Neural progenitor cell (in vitro differentiated cells): ENCODE data around the gene TRABD2A. TPM values are rescaled to one million over a fixed set of nuclear protein-coding genes. Genes with fewer than 3 reads are reported as not detected.
A peak's percentile ranks its signal among the peaks of the same experiment; 100 is the strongest.

Source experiments
- DNase-seq: peaks from one replicate; pipeline ENCODE4 v3.0.0-alpha.2; 2016; ENCODE audit warnings: low spot score
- H2AFZ ChIP-seq: fragments of 200-600 bp; sonication (generic); replicated peaks from 2 replicates; pipeline ENCODE4 v1.6.1; 2016; ENCODE audit warnings: antibody characterized with exemption
- H3F3A ChIP-seq: fragments of 200-600 bp; sonication (generic); 2 replicates; pipeline ENCODE4 v1.6.1; 2016; ENCODE audit warnings: antibody characterized with exemption, low read depth
- H3K27ac ChIP-seq: fragments of 200-600 bp; sonication (generic); 2 replicates; pipeline ENCODE4 v1.5.1; 2016; ENCODE audit warnings: mild to moderate bottlenecking
- H3K27me3 ChIP-seq: fragments of 200-600 bp; sonication (generic); 2 replicates; pipeline ENCODE4 v1.6.1; 2016; ENCODE audit warnings: mild to moderate bottlenecking, moderate library complexity
- H3K36me3 ChIP-seq: fragments of 200-600 bp; sonication (generic); 2 replicates; pipeline ENCODE4 v1.5.1; 2016
- H3K4me1 ChIP-seq: fragments of 200-600 bp; sonication (generic); 2 replicates; pipeline ENCODE4 v1.6.1; 2016; ENCODE audit warnings: mixed run types
- H3K4me2 ChIP-seq: fragments of 200-600 bp; sonication (generic); 2 replicates; pipeline ENCODE4 v1.6.1; 2016
- H3K4me3 ChIP-seq: fragments of 200-600 bp; sonication (generic); 2 replicates; pipeline ENCODE4 v1.5.1; 2016
- H3K79me2 ChIP-seq: fragments of 200-600 bp; sonication (generic); 2 replicates; pipeline ENCODE4 v1.6.1; 2016; ENCODE audit warnings: low read depth
- H3K9ac ChIP-seq: fragments of 200-600 bp; sonication (generic); 2 replicates; pipeline ENCODE4 v1.6.1; 2016
- H3K9me3 ChIP-seq: fragments of 200-600 bp; sonication (generic); 2 replicates; pipeline ENCODE4 v1.5.1; 2016; ENCODE audit warnings: low read depth
- H4K20me1 ChIP-seq: fragments of 200-600 bp; sonication (generic); 2 replicates; pipeline ENCODE4 v1.6.1; 2016; ENCODE audit warnings: low read depth
- H3K27ac Mint-ChIP-seq: 3 replicates; pipeline ENCODE4 v1.8.0; 2021; ENCODE audit warnings: mixed read lengths
- H3K27me3 Mint-ChIP-seq: 2 replicates; pipeline ENCODE4 v1.8.0; 2022; ENCODE audit warnings: low read depth, mild to moderate bottlenecking, inconsistent platforms, moderate library complexity, mixed read lengths; ENCODE audit not compliant: insufficient read depth
- H3K36me3 Mint-ChIP-seq: 3 replicates; pipeline ENCODE4 v1.8.0; 2021; ENCODE audit warnings: mixed read lengths
- H3K4me1 Mint-ChIP-seq: 3 replicates; pipeline ENCODE4 v1.8.0; 2021; ENCODE audit warnings: mixed read lengths
- H3K4me3 Mint-ChIP-seq: 3 replicates; pipeline ENCODE4 v1.8.0; 2021; ENCODE audit warnings: mild to moderate bottlenecking, moderate library complexity, mixed read lengths
- H3K9me3 Mint-ChIP-seq: 3 replicates; pipeline ENCODE4 v1.8.0; 2020; ENCODE audit warnings: mixed read lengths
- CTCF ChIP-seq: fragments of 200-600 bp; sonication (generic); IDR thresholded peaks from 2 replicates; pipeline ENCODE4 v1.5.1; 2017; ENCODE audit warnings: antibody characterized with exemption, mild to moderate bottlenecking
- EZH2 ChIP-seq: fragments of 200-600 bp; sonication (generic); IDR thresholded peaks from 2 replicates; pipeline ENCODE4 v1.6.1; 2017; ENCODE audit warnings: antibody characterized with exemption, mild to moderate bottlenecking, moderate library complexity
- EZH2phosphoT487 ChIP-seq: fragments of 200-600 bp; sonication (generic); IDR thresholded peaks from 2 replicates; pipeline ENCODE4 v1.6.1; 2017; ENCODE audit warnings: antibody characterized with exemption
- total RNA-seq: library from RNA; depleted of rRNA; stranded (reverse); fragments of >200 nt; gene quantifications from 2 replicates; pipeline ENCODE4 v1.2.3, GENCODE V29; 2015; ENCODE audit warnings: low replicate concordance

TRABD2A gene
- total RNA-seq = 1.7 and 2.0 TPM in 2 replicates

GRCh38 chr2:84880645-84881521 lies at the start of gene TRABD2A:
Gene TRABD2A, minus strand, starts transcription at chr2:84881084. Its CDS starts 45 bp downstream, at chr2:84881039.
- H3K4me3 ChIP-seq = peak within 1 kb of the TSS; percentile 73
- no peak within 1 kb of the TSS for H3K9ac ChIP-seq
- H3K9me3 ChIP-seq = no peaks in the 10 kb centered on the region
- no peaks in the 10 kb centered on the region for H3K79me2 ChIP-seq
- peak within 1 kb of the TSS; percentile 88 for H3K4me3 Mint-ChIP-seq
- H4K20me1 ChIP-seq = peaks cover 6% of the 10 kb centered on the region
- H3K9me3 Mint-ChIP-seq = no peaks in the 10 kb centered on the region
- no peaks in the 10 kb centered on the region for H3K36me3 Mint-ChIP-seq
- peak; percentile 93 for TF ChIP-seq EZH2phosphoT487
- no peak for TF ChIP-seq CTCF
- peak; percentile 98 for TF ChIP-seq EZH2
- H3K27ac ChIP-seq = no peak within 1 kb of the TSS
- H3K36me3 ChIP-seq = no peaks in the 10 kb centered on the region
- H3K27ac Mint-ChIP-seq = no peak within 1 kb of the TSS
- H3F3A ChIP-seq = peaks cover 14% of the 10 kb centered on the region
- peaks cover 35% of the 10 kb centered on the region for H3K27me3 Mint-ChIP-seq
- peak within 1 kb of the TSS; percentile 92 for H2AFZ ChIP-seq
- peak within 1 kb of the TSS; percentile 90 for H3K4me2 ChIP-seq
- DNase-seq = peak; percentile 67
- peaks cover 98% of the 10 kb centered on the region for H3K27me3 ChIP-seq
- peaks cover 17% of the 10 kb centered on the region for H3K4me1 ChIP-seq
- H3K4me1 Mint-ChIP-seq = peaks cover 15% of the 10 kb centered on the region

GRCh38 chr2:84927275-84927627 lies 46.4 kb upstream of the TRABD2A start:
- no peaks in the 10 kb centered on the region for H3K36me3 Mint-ChIP-seq
- peaks cover 7% of the 10 kb centered on the region for H3K27me3 Mint-ChIP-seq

GRCh38 chr2:84925724-84926376 lies 45.0 kb upstream of the TRABD2A start:
- Mint-ChIP-seq H3K27me3 (peaks cover 7% of the 10 kb centered on the region), H3K27ac (no peak overlapping the region), H3K4me3 (peak overlapping the region; percentile 73), H3K9me3 (no peaks in the 10 kb centered on the region), H3K4me1 (peaks cover 15% of the 10 kb centered on the region), H3K36me3 (no peaks in the 10 kb centered on the region)
- DNase-seq = peak; percentile 95
- H3K36me3 ChIP-seq = no peaks in the 10 kb centered on the region
- TF ChIP-seq EZH2phosphoT487 = no peak
- TF ChIP-seq CTCF = peak; percentile 99
- peak overlapping the region; percentile 67 for H3K4me2 ChIP-seq
- H3K9ac ChIP-seq = no peak overlapping the region
- no peaks in the 10 kb centered on the region for H3K9me3 ChIP-seq
- H2AFZ ChIP-seq = no peak overlapping the region
- no peaks in the 10 kb centered on the region for H4K20me1 ChIP-seq
- H3K4me3 ChIP-seq = peak overlapping the region; percentile 40
- H3K4me1 ChIP-seq = no peaks in the 10 kb centered on the region
- no peaks in the 10 kb centered on the region for H3K79me2 ChIP-seq
- H3K27ac ChIP-seq = no peak overlapping the region
- peaks cover 10% of the 10 kb centered on the region for H3K27me3 ChIP-seq
- peaks cover 27% of the 10 kb centered on the region for H3F3A ChIP-seq

More at GRCh38 chr2:84927275-84927627, 46.4 kb upstream of the TRABD2A start:
- no peaks in the 10 kb centered on the region for H3K4me1 ChIP-seq
- peak overlapping the region; percentile 67 for H3K4me2 ChIP-seq
- no peak overlapping the region for H3K4me3 Mint-ChIP-seq
- H3K36me3 ChIP-seq = no peaks in the 10 kb centered on the region
- no peak overlapping the region for H2AFZ ChIP-seq
- H3K9ac ChIP-seq = no peak overlapping the region
- DNase-seq = no peak
- H3K9me3 Mint-ChIP-seq = no peaks in the 10 kb centered on the region
- peaks cover 15% of the 10 kb centered on the region for H3K4me1 Mint-ChIP-seq
- TF ChIP-seq EZH2phosphoT487 (no peak), CTCF (no peak), EZH2 (no peak)
- no peak overlapping the region for H3K27ac ChIP-seq
- no peak overlapping the region for H3K27ac Mint-ChIP-seq
- peaks cover 10% of the 10 kb centered on the region for H3K27me3 ChIP-seq
- no peaks in the 10 kb centered on the region for H3K79me2 ChIP-seq
- H4K20me1 ChIP-seq = no peaks in the 10 kb centered on the region
- peaks cover 27% of the 10 kb centered on the region for H3F3A ChIP-seq
- no peaks in the 10 kb centered on the region for H3K9me3 ChIP-seq
- H3K4me3 ChIP-seq = no peak overlapping the region
